Activated CD8-positive, alpha-beta memory T cell treated with anti-CD3 and anti-CD28 coated beads for 48 hours (primary cell): ENCODE data around the gene OPA3.

Experiments used
- DNase-seq, 3 experiments: peaks; one replicate each; pipeline ENCODE4 v3.0.0-alpha.2; 2020; ENCODE audit warnings: low read depth in 2 of 3, low spot score in 2 of 3

The OPA3 gene

GRCh38 chr19:45568732-45569131, 15.9 kb downstream of the OPA3 start:
- DNase-seq: no peak

- DNase-seq: no peak
These were observed 17.0 kb downstream of the OPA3 start for GRCh38 chr19:45567609-45568008.

- no peak for DNase-seq
These were observed 20.3 kb downstream of the OPA3 start for GRCh38 chr19:45564131-45564780.

- DNase-seq: no peak
These were observed 23.9 kb downstream of the OPA3 start for GRCh38 chr19:45560686-45561085.

- no peak for DNase-seq
These were observed 24.6 kb downstream of the OPA3 start for GRCh38 chr19:45560038-45560437.

- peak in 1 of 3 experiments; percentile 32 for DNase-seq
These were observed 26.2 kb downstream of the OPA3 start for GRCh38 chr19:45558399-45558878.

- no peak for DNase-seq
These were observed 27.8 kb downstream of the OPA3 start for GRCh38 chr19:45556835-45557234.

GRCh38 chr19:45554481-45554880, 30.1 kb downstream of the OPA3 start:
- DNase-seq: no peak

- DNase-seq: no peak
These were observed 31.1 kb downstream of the OPA3 start for GRCh38 chr19:45553464-45553863.

- no peak for DNase-seq
These were observed 36.5 kb downstream of the OPA3 start for GRCh38 chr19:45547965-45548609.

GRCh38 chr19:45547211-45547770, 37.3 kb downstream of the OPA3 start:
- no peak for DNase-seq

GRCh38 chr19:45542234-45542668, 42.4 kb downstream of the OPA3 start:
- DNase-seq: no peak

GRCh38 chr19:45539459-45539858, 45.1 kb downstream of the OPA3 start:
- DNase-seq: no peak

GRCh38 chr19:45531349-45531748, 53.3 kb downstream of the OPA3 start:
- DNase-seq: no peak

GRCh38 chr19:45529420-45529785, 55.2 kb downstream of the OPA3 start:
- no peak for DNase-seq

GRCh38 chr19:45528744-45529419, 55.7 kb downstream of the OPA3 start:
- DNase-seq: no peak

GRCh38 chr19:45528149-45528743, 56.4 kb downstream of the OPA3 start:
- DNase-seq: no peak

- DNase-seq: no peak
These were observed 56.9 kb downstream of the OPA3 start for GRCh38 chr19:45527731-45528130.

- no peak for DNase-seq
These were observed 57.6 kb downstream of the OPA3 start for GRCh38 chr19:45526971-45527370.

- no peak for DNase-seq
These were observed 58.5 kb downstream of the OPA3 start for GRCh38 chr19:45526143-45526542.

- DNase-seq: no peak
These were observed 60.0 kb downstream of the OPA3 start for GRCh38 chr19:45524575-45525129.
